GM10248 (cell line): ENCODE results near the gene COL17A1.

Source experiments
- CTCF ChIA-PET: fragments of 300-600 bp; sonication (Branson Sonifier 250); formaldehyde crosslinking; extraction: SDS; loops from one replicate; lab custom pipeline; 2021; ENCODE audit warnings: antibody characterized with exemption; lab: Yijun Ruan, JAX
- POLR2A ChIA-PET: fragments of 350-650 bp; sonication (Branson Sonifier 250); formaldehyde crosslinking; extraction: SDS; loops from one replicate; lab custom pipeline; 2020; ENCODE audit warnings: antibody characterized with exemption; lab: Yijun Ruan, JAX
- DNase-seq: peaks from one replicate; pipeline ENCODE4 v3.0.0; 2012; ENCODE audit errors: extremely low spot score
- CTCF ChIP-seq: IDR thresholded peaks from 2 replicates; pipeline ENCODE4 v1.5.1; 2012; ENCODE audit warnings: mild to moderate bottlenecking, low read depth; ENCODE audit errors: extremely low read depth, missing control alignments, control extremely low read depth

COL17A1 gene

DNA sequence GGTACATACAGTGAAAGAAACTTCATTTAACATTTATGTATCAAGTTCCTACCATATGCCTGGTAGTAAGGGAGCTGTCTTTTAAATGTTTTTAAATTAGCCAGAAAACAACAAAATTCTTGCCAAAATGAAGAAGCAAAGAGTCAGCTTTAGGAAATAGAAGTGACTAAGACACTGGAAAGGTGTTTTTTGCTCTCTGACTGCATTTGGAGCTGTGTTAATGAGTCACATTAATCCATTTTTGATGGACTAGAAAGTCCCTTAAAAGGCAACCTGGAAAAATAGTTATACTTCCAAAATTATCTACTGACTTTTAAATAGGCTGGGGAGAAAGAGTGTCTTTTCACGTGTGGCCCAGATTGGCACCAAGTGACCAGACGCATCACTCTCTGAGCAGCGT is 3.9 kb upstream of the COL17A1 start:
- no peak for TF ChIP-seq CTCF
- ChIA-PET POLR2A (no interaction called here), CTCF (interaction anchor here (1.8 kb wide), 1 partner anchor 10 kb away, joined by 4 read pairs; no protein-coding TSS in a partner anchor)
- no peak for DNase-seq

DNA sequence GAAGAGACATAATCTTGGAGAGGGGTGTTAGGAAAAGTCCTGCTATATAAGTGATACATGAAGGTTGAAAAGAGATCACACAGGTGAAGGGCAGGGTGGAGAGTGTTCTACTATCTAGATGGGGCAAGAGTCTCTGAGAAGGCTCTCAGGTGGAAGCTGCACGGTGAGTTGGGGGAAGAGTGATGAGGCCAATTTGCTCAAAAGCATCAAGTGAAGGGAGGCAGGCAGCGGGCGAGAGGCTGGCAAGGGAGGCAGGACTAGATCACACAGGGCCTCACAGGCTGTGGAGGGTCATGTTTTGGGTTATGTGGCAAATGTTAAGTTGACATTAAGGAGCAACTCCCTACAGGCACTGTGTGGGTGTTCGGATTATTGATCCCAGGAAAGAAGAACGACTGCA is 2.6 kb upstream of the COL17A1 start:
- ChIA-PET CTCF (interaction anchor here (1.8 kb wide), 1 partner anchor 11 kb away, joined by 4 read pairs; no protein-coding TSS in a partner anchor), POLR2A (interaction anchor here (0.5 kb wide), 1 partner anchor 32 kb away, joined by 7 read pairs; no protein-coding TSS in a partner anchor)
- TF ChIP-seq CTCF: no peak
- no peak for DNase-seq

DNA sequence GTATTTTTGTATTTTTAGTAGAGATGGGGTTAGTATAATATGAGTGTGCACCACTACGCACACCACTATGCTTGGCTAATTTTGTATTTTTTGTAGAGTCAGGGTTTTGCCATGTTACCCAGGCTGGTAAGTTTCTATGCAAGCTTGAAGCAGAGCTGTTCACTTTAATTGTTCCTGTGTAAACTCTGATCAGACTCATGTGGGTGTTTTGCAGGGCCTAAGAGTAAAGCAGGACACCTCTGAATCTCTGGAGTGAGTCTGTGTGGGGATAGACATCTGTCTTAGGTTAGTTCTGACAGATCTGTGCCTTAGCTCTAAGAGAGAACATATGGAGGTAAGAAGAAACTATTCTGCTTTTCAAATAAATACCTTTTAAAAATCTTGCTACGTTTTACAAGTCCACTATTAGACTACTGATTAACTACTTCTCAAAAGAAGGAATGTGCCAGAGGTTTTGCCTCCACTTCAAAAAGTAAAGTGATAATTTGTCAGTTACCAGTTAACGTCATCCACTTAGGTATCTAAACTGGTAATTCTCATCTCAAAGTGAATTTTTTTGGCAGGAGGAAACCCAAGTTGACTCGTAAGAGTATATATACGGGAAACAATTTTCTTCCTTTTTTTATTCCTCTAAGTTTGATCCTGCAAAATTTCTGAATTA is 1.1 kb downstream of the COL17A1 start:
- POLR2A ChIA-PET: no interaction called here
- CTCF ChIA-PET: interaction anchor here (0.9 to 1.3 kb wide), 2 partner anchors 10 to 197 kb away, joined by 3 to 4 read pairs; no protein-coding TSS in a partner anchor

GRCh38 chr10:104081998-104082397 is 3.7 kb downstream of the COL17A1 start:
- ChIA-PET CTCF (interaction anchor here (0.8 to 1.4 kb wide), 6 partner anchors 9 to 369 kb away, joined by 3 to 5 read pairs (median 4); partner anchors contain the start of gene SFR1), POLR2A (no interaction called here)
- TF ChIP-seq CTCF: no peak

More for the DNA sequence above, 1.1 kb downstream of the COL17A1 start:
- TF ChIP-seq CTCF: no peak
- DNase-seq: no peak

DNA sequence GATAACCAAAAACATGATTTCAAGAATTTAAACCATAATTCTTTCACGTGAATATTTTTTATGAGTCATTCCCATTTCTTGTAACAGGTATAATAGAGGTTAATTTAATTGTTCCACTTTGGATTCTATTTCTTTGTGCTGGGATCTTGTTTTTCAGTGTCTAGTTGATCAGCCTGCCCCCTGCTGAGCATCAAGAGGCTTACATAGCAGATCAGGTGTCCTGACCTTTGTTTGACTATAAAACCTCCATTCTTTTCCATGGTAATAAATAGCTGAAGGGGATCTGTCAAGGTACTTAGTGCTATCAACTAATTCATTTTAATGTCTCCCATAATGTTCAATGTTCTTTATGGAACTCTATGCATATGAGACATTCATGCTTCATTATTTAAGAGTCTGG is 4.9 kb downstream of the COL17A1 start:
- CTCF ChIA-PET: interaction anchor here (0.8 to 1.5 kb wide), 4 partner anchors 40 to 581 kb away, joined by 3 to 5 read pairs (median 3); no protein-coding TSS in a partner anchor
- POLR2A ChIA-PET: no interaction called here
- DNase-seq: no peak
- peak; percentile 35 for TF ChIP-seq CTCF

More at GRCh38 chr10:104081998-104082397, 3.7 kb downstream of the COL17A1 start:
- DNase-seq: no peak

- DNase-seq: no peak
- TF ChIP-seq CTCF: no peak
- CTCF ChIA-PET: interaction anchor here (1.1 to 1.6 kb wide), 2 partner anchors 190 to 219 kb away, joined by 3 to 4 read pairs; no protein-coding TSS in a partner anchor
- POLR2A ChIA-PET: no interaction called here
Observed at GRCh38 chr10:104077663-104078151, 8.0 kb downstream of the COL17A1 start.
